ENCODE results near the gene PRR12. TPM values are rescaled to one million over a fixed set of nuclear protein-coding genes. Genes with fewer than 3 reads are reported as not detected.

The PRR12 gene
- total RNA-seq, 1 donor from 2014 or later: 14.5 TPM

- intact Hi-C loops (cut with DNase I): no loop called here
- DNase-seq (ENCODE audit: missing footprints) (no peak), ATAC-seq (no peak)
These were observed 6.0 kb upstream of the PRR12 start for GRCh38 chr19:49585023-49585422.

- intact Hi-C loops (cut with DNase I): no loop called here
- ATAC-seq (no peak), DNase-seq (ENCODE audit: missing footprints) (no peak)
These were observed 3.8 kb upstream of the PRR12 start for GRCh38 chr19:49587227-49587626.

GRCh38 chr19:49588365-49589122 lies 2.4 kb upstream of the PRR12 start:
- DNase-seq (ENCODE audit: missing footprints): no peak
- ATAC-seq: no peak
- intact Hi-C loops (cut with DNase I): no loop called here

- ATAC-seq (no peak), DNase-seq (ENCODE audit: missing footprints) (no peak)
- intact Hi-C loops (cut with DNase I): no loop called here
These were observed 1.5 kb upstream of the PRR12 start for GRCh38 chr19:49589502-49589905.

GRCh38 chr19:49590071-49590970 lies 661 bp upstream of the PRR12 start:
- intact Hi-C loops (cut with DNase I): loop anchor here (2.0 to 5.0 kb wide), 2 partner anchors 50 to 82 kb away; partner anchors contain the start of gene RRAS
- DNase-seq (ENCODE audit: missing footprints): peak; percentile 98
- peak; percentile 89 for ATAC-seq

- intact Hi-C loops (cut with DNase I): loop anchor here (2.0 to 5.0 kb wide), 2 partner anchors 49 to 80 kb away; partner anchors contain the start of gene RRAS
These were observed 926 bp downstream of the PRR12 start for GRCh38 chr19:49591731-49592485.

GRCh38 chr19:49592486-49593232 lies 1.7 kb downstream of the PRR12 start:
- no peak for ATAC-seq
- intact Hi-C loops (cut with DNase I): loop anchor here (5.0 kb wide), 1 partner anchor 80 kb away; no protein-coding TSS in a partner anchor

More at GRCh38 chr19:49591731-49592485, 926 bp downstream of the PRR12 start:
- ATAC-seq (no peak), DNase-seq (ENCODE audit: missing footprints) (no peak)

GRCh38 chr19:49593233-49594113 lies 2.5 kb downstream of the PRR12 start:
- ATAC-seq: peak; percentile 63
- intact Hi-C loops (cut with DNase I): loop anchor here (5.0 kb wide), 1 partner anchor 79 kb away; no protein-coding TSS in a partner anchor

More at GRCh38 chr19:49592486-49593232, 1.7 kb downstream of the PRR12 start:
- no peak for DNase-seq (ENCODE audit: missing footprints)

GRCh38 chr19:49594157-49594992 lies 3.4 kb downstream of the PRR12 start:
- DNase-seq (ENCODE audit: missing footprints) (no peak), ATAC-seq (no peak)
- intact Hi-C loops (cut with DNase I): loop anchor here (5.0 kb wide), 1 partner anchor 78 kb away; no protein-coding TSS in a partner anchor

More at GRCh38 chr19:49593233-49594113, 2.5 kb downstream of the PRR12 start:
- peak; percentile 95 for DNase-seq (ENCODE audit: missing footprints)

GRCh38 chr19:49594993-49595818 lies 4.2 kb downstream of the PRR12 start:
- intact Hi-C loops (cut with DNase I): loop anchor here (5.0 kb wide), 1 partner anchor 77 kb away; no protein-coding TSS in a partner anchor
- ATAC-seq (no peak), DNase-seq (ENCODE audit: missing footprints) (no peak)

- DNase-seq (ENCODE audit: missing footprints) (no peak), ATAC-seq (no peak)
- intact Hi-C loops (cut with DNase I): no loop called here
These were observed 4.9 kb downstream of the PRR12 start for GRCh38 chr19:49595819-49596404.

GRCh38 chr19:49596407-49596806 lies 5.4 kb downstream of the PRR12 start:
- ATAC-seq (no peak), DNase-seq (ENCODE audit: missing footprints) (no peak)
- intact Hi-C loops (cut with DNase I): no loop called here

- intact Hi-C loops (cut with DNase I): no loop called here
- DNase-seq (ENCODE audit: missing footprints) (no peak), ATAC-seq (no peak)
These were observed 6.1 kb downstream of the PRR12 start for GRCh38 chr19:49596954-49597702.

- intact Hi-C loops (cut with DNase I): no loop called here
- DNase-seq (ENCODE audit: missing footprints): no peak
These were observed 6.7 kb downstream of the PRR12 start for GRCh38 chr19:49597703-49597974.

More at GRCh38 chr19:49597703-49597974, 6.7 kb downstream of the PRR12 start:
- no peak for ATAC-seq

All from Right ventricle myocardium inferior (tissue), 1 donor.